Mucosa of descending colon (tissue), 3 donors: ENCODE measurements around the gene XAGE2. TPM values are rescaled to one million over a fixed set of nuclear protein-coding genes. Genes with fewer than 3 reads are reported as not detected.

Source experiments
- ATAC-seq: fragments of 200-7000 bp; cut with Tn5 transposase; one replicate; pipeline ENCODE4 v1.9.1; 2020; ENCODE audit warnings: mild to moderate bottlenecking, moderate library complexity
- DNase-seq, 3 donors: peaks; one replicate each; pipeline ENCODE4 v3.0.0-alpha.2; 2020
- H3K36me3 ChIP-seq: fragments of 200-600 bp; one replicate; pipeline ENCODE4 v1.8.0; 2021; ENCODE audit warnings: low read depth, mild to moderate bottlenecking
- H3K4me1 ChIP-seq: fragments of 200-600 bp; one replicate; pipeline ENCODE4 v1.8.0; 2021; ENCODE audit warnings: low read depth, mild to moderate bottlenecking
- H3K4me3 ChIP-seq: fragments of 200-600 bp; one replicate; pipeline ENCODE4 v1.8.0; 2021; ENCODE audit warnings: mild to moderate bottlenecking
- H3K9me3 ChIP-seq: fragments of 200-600 bp; one replicate; pipeline ENCODE4 v1.8.0; 2021; ENCODE audit warnings: mild to moderate bottlenecking
- intact Hi-C, 2 donors: fragments of 100-400 bp; cut with DNase I in 1 of 2; cut with micrococcal nuclease in 1 of 2; formaldehyde crosslinking; loops; one replicate each; pipeline versions ENCODE4 v1.11.0 to v1.11.1; 2022; cut with DNase I, micrococcal nuclease
- microRNA-seq: library from miRNA; unstranded; fragments of <30 nt; microRNA quantifications from one replicate; pipeline ENCODE4, GENCODE V29; 2019
- total RNA-seq, 3 donors: library from RNA; stranded (reverse); fragmentation: NEBNext Ultra II Directional in 2 of 3; extraction: Animal tissue kit (Norgen Biotek cat#: 25700) in 2 of 3; gene quantifications; one replicate each; pipeline versions ENCODE4 v1.2.1 to v1.2.4, GENCODE V29; 2021 to 2023
- TF ChIP-seq, protein P1 (sequence below): fragments of 200-600 bp; IDR thresholded peaks from one replicate; pipeline ENCODE4 v1.8.0; 2022; ENCODE audit warnings: antibody characterized with exemption, mild to moderate bottlenecking
- donor health status: DM: no; HTN: no; CAD: no; lungs with moderate emphysema.
- donor health status: DM: no; HTN: no; CAD: no.
- donor health status: DM: no; HTN: yes; CAD: no.

The XAGE2 gene
- total RNA-seq, 3 donors from 2014 or later = not detected

DNA sequence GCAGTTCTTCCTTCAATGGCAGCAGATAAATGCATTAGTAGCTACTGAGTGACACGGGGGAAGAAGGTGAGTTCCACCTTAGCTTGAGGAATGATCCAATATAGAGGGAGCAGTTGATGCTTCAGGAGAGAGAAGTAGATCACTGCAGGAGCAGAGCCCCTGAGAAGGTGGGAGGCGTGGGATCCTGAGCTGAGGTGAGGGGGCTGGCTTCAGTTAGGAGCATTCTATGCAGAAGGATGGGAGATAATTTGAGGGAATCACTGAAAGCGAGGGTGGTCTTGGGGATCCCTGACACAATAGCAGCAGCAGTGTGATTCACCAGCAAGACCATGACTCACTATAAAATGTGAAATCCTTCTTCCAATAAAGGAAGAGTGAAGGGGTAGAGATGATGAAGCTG lies 48.0 kb downstream of the XAGE2 start:
- ATAC-seq (no peak), DNase-seq (no peak)
- intact Hi-C loops = no loop called here
- Histone ChIP-seq H3K4me3 (no peak overlapping the region), H3K4me1 (no peaks in the 10 kb centered on the region), H3K36me3 (no peaks in the 10 kb centered on the region), H3K9me3 (no peaks in the 10 kb centered on the region)
- TF ChIP-seq, protein P1, sequence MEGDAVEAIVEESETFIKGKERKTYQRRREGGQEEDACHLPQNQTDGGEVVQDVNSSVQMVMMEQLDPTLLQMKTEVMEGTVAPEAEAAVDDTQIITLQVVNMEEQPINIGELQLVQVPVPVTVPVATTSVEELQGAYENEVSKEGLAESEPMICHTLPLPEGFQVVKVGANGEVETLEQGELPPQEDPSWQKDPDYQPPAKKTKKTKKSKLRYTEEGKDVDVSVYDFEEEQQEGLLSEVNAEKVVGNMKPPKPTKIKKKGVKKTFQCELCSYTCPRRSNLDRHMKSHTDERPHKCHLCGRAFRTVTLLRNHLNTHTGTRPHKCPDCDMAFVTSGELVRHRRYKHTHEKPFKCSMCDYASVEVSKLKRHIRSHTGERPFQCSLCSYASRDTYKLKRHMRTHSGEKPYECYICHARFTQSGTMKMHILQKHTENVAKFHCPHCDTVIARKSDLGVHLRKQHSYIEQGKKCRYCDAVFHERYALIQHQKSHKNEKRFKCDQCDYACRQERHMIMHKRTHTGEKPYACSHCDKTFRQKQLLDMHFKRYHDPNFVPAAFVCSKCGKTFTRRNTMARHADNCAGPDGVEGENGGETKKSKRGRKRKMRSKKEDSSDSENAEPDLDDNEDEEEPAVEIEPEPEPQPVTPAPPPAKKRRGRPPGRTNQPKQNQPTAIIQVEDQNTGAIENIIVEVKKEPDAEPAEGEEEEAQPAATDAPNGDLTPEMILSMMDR = no peak

DNA sequence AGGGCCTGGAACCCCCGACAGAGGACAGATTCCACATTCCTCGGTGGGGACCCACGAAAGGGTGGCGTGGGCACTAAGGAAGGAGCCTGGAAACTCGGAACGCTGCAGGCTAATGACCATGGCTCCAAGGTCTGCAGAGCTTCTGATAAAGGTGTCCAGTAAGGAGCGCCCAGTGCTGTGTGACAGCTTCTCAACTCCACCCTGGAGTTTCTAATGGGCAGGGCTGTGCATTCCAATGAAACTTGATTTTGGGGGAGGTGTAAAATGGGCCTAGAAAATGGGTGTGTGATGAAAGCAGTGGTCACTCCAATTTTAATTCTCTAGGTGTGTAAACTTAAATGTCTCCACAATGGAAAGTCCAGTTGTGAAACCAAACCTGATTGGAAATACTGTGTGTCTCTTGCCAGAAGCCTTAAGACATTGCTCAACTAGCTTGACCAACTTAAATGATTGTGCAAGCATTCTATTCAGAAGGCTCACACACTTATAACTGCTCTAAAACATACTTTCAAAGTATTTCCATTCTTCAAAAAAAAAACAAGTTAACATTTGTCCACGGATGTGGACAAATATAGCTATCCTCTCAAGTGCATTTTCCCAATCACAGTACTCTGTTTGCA lies 52.1 kb downstream of the XAGE2 start:
- TF ChIP-seq, protein P1 = no peak
- no peaks in the 10 kb centered on the region for H3K4me1 ChIP-seq
- H3K4me3 ChIP-seq = no peak overlapping the region
- H3K9me3 ChIP-seq = no peaks in the 10 kb centered on the region
- intact Hi-C loops = no loop called here
- ATAC-seq (no peak), DNase-seq (no peak)
- H3K36me3 ChIP-seq = no peaks in the 10 kb centered on the region

DNA sequence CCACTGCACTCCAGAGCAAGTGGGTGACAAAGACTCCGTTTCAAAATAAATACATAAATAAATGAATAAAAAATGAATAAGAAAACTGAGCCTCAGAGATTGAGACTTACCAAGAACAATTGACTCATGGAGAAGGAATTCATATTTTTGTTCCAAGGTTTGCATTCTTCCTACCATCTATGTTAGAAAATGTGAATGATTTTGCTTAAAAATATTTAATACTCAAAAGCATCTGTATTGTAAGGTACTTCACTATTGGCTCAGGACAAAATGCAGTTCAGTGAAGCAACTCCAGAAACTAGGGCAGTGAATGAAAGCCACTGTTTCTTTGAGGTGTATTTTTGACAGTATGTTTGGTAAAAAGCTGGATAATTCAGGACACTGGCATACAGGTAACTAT lies 54.1 kb downstream of the XAGE2 start:
- Histone ChIP-seq H3K9me3 (no peaks in the 10 kb centered on the region), H3K4me3 (no peak overlapping the region), H3K4me1 (no peaks in the 10 kb centered on the region), H3K36me3 (no peaks in the 10 kb centered on the region)
- TF ChIP-seq, protein P1 = no peak
- DNase-seq = no peak
- intact Hi-C loops = no loop called here
- ATAC-seq = no peak

DNA sequence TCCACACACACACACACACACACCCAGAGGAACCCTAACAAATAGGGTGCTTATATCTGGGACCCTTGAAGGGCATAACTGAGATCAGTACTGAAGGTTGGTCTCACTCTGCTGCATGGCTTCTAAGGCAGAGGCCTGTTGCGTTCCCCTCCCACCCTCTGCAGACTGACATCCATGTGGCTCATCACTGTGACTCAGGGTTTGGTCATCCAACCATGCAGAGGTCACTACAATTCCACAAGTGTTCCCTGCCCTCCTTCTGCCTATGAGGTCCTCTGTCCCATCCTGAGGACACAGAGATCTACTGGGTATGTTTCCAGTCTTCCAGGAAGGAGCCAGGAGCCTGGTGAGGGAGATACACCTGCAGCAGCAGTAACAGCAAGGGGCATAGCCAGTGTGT lies 55.8 kb downstream of the XAGE2 start:
- intact Hi-C loops = no loop called here
- DNase-seq = no peak
- TF ChIP-seq, protein P1 = no peak
- H3K4me3 ChIP-seq = no peak overlapping the region
- no peak for ATAC-seq
- no peaks in the 10 kb centered on the region for H3K4me1 ChIP-seq
- no peaks in the 10 kb centered on the region for H3K9me3 ChIP-seq
- no peaks in the 10 kb centered on the region for H3K36me3 ChIP-seq

Small RNA genes within 50 kb of the gene (microRNA-seq; reads per million reads assigned to microRNA genes)
- not detected for gene MIR8088

Other genes with a start within 250 kb of the XAGE2 start
- gene MAGED4, start 184.1 kb upstream of the XAGE2 start, total RNA-seq = 1 to 10 TPM in 1 of 3 donors, under 1 TPM in 2; 0.49 to 8.5 (median 0.96) TPM
- gene XAGE1A, start 126.8 kb downstream of the XAGE2 start, total RNA-seq = not detected
- gene XAGE1B, start 148.0 kb downstream of the XAGE2 start, total RNA-seq = not detected